ENCODE results near the gene TMEM248. TPM values are rescaled to one million over a fixed set of nuclear protein-coding genes. Genes with fewer than 3 reads are reported as not detected.
"Not testable (repeated sequence)": the region's sequence is repeated elsewhere in the genome, so short reads cannot be mapped to it uniquely, and the experiment has no call there.

TMEM248 gene
- total RNA-seq, 1 donor from 2014 or later: 84.3 TPM

GRCh38 chr7:66907731-66908130 is 13.3 kb upstream of the TMEM248 start:
- intact Hi-C loops (cut with micrococcal nuclease): no loop called here

DNA sequence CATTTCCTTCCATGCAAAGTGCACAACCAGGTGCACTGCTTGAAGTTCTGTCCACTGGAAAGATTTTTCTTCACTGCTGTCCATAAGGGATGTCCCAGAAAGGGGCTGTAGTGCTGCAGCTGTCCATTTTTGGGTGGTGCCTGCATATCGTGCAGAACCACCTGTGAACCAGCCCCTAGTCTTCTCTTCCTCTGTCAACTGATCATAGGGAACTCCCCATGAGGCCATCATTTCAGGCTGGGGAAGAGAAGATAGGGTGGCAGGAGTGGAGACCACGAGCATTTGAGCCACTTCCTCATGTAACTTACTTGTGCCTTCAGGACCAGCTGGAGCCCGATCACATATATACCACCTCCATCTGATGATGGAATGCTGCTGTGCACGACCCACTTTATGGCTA is 12.4 kb upstream of the TMEM248 start:
- intact Hi-C loops (cut with micrococcal nuclease): not testable (repeated sequence)

- intact Hi-C loops (cut with micrococcal nuclease): no loop called here
Measured at GRCh38 chr7:66910789-66911188, 10.2 kb upstream of the TMEM248 start.

DNA sequence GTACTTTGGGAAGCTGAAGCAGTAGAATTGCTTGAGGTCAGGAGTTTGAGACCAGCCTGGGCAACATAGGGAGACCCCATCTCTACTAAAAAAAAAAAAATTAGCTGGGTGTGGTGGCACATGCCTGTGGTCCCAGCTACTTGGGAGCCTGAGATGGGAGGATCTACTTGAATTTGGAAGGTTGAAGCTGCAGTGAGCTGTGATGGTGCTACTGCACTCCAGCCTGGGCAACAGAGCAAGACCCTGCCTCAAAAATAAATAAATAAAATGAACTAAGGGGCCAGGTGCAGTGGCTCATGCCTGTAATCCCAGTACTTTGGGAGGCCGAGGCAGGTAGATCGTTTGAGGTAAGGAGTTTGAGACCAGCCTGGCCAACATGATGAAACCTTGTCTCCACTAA is 9.8 kb upstream of the TMEM248 start:
- intact Hi-C loops (cut with micrococcal nuclease): not testable (repeated sequence)

- intact Hi-C loops (cut with micrococcal nuclease): no loop called here
Measured at GRCh38 chr7:66912195-66912594, 8.8 kb upstream of the TMEM248 start.

DNA sequence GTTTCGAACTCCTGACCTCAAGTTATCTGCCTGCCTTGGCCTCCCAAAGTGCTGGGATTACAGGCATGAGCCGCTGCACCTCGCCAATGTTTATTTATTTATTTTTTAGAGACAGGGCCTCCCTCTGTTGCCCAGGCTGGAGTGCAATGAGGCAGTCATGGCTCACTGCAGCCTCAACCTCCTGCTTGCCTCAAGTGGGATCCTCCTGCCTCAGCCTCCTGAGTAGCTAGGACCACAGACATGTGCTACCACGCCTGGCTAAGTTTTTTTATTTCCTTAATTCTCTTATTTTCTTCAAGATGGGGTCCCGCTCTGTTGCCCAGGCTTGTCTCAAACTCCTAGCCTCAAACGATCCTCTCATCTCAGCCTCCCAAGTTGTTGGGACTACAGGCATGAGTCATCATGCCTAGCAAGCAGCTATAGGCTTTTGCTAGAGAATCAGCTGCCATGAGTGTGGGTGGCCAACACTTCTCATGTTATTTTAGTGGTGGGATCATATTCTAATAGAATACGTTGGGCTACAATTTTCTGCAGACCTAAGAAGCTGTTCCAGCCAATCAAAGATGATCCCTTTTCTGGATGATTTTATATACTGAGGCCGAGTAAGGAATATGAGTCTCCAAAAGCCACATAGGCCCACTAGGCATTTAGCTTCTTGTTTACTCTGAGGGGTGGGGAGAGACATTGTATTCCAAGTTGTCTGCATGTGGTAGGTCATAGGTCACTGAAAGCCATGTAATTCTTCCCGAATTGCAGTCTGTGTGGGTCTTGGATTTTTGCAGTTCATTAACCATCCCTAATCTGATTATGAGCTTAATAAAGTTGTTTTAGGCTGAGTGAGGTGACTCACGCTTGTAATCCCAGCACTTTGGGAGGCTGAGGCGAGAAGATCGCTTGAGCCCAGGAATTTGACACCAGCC is 7.6 kb upstream of the TMEM248 start:
- intact Hi-C loops (cut with micrococcal nuclease): no loop called here

- intact Hi-C loops (cut with micrococcal nuclease): not testable (repeated sequence)
Measured at GRCh38 chr7:66917904-66918303, 3.1 kb upstream of the TMEM248 start.

DNA sequence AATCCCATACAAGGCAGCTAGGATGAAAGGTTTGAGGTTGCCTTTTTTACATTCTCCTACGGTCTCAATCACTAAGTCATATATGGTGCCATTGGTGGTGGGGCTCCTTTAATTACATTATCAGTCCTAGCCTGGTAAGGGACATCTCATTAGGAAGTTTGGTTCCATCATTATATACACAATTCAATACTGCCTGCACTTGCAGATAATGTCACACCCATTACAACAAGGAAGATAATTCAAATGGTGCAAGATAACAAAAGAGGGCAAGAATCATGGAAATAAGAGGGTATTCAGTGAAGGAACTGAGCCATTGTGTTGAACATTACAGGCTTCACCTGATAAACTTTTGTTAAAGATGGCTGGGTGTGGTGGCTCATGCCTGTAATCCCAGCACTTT is 1.7 kb upstream of the TMEM248 start:
- intact Hi-C loops (cut with micrococcal nuclease): no loop called here

- intact Hi-C loops (cut with micrococcal nuclease): loop anchor here (2.0 kb wide), 4 partner anchors 179 to 937 kb away; partner anchors contain the start of genes GUSB, KCTD7 and RABGEF1
Measured at GRCh38 chr7:66919704-66920103, 1.3 kb upstream of the TMEM248 start.

DNA sequence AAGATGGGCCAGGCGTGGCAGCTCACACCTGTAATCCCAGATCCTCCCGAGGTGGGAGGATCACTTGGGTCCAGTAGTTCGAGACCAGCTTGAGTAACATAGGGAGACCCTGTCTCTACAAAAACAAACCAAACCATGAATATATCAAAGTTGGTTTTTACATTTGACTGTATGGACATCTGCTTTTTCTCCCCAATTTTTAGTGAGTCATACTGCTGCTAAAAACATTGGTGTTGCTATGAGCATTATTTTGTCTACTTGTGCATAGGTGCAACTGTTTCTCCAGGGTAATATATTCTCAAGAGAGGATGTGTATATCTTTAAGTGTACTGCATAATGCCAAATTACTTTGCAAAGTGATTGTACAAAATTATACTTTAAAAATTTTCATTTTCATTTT is 769 bp upstream of the TMEM248 start:
- intact Hi-C loops (cut with micrococcal nuclease): loop anchor here (2.0 kb wide), 4 partner anchors 179 to 937 kb away; partner anchors contain the start of genes GUSB, KCTD7 and RABGEF1

GRCh38 chr7:66921396-66921917 is 432 bp downstream of the TMEM248 start:
- intact Hi-C loops (cut with micrococcal nuclease): loop anchor here (1.0 to 2.0 kb wide), 6 partner anchors 77 to 939 kb away; partner anchors contain the start of genes GUSB, KCTD7 and RABGEF1

- intact Hi-C loops (cut with micrococcal nuclease): loop anchor here (1.0 to 2.0 kb wide), 8 partner anchors 72 to 939 kb away; partner anchors contain the start of genes GUSB, KCTD7 and RABGEF1
Measured at GRCh38 chr7:66921918-66922486, 977 bp downstream of the TMEM248 start.

GRCh38 chr7:66925255-66925654 is 4.2 kb downstream of the TMEM248 start:
- intact Hi-C loops (cut with micrococcal nuclease): no loop called here

DNA sequence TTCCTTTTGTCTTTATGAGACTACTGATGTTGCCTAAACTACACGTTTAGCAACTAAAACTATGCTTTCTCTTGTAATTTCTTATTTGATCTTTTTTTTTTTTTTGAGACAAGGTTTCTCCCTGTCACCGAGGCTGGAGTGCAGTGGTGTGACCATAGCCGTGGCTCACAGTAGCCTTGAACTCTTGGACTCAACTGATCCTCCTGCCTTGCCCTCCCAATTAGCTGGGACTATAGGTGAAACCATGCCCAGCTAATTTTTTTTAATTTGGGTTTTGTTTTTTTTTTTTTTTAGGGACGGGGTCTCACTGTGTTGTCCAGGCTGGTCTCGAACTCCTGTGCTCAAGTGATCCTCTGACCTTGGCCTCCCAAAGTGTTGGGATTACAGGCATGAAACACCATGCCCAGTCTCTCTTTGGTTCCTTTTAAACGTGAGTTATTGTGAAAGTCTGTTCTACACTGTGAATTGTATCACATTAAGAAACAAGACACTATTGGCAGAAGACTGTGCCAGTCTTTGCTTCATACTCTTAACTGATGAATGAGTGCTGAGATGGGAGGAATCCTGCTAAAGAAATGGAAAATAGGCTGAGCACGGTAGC is 6.4 kb downstream of the TMEM248 start:
- intact Hi-C loops (cut with micrococcal nuclease): no loop called here

- intact Hi-C loops (cut with micrococcal nuclease): no loop called here
Measured at GRCh38 chr7:66928388-66928787, 7.4 kb downstream of the TMEM248 start.

- intact Hi-C loops (cut with micrococcal nuclease): no loop called here
Measured at GRCh38 chr7:66929165-66929564, 8.1 kb downstream of the TMEM248 start.

- intact Hi-C loops (cut with micrococcal nuclease): no loop called here
Measured at GRCh38 chr7:66929935-66930334, 8.9 kb downstream of the TMEM248 start.

GRCh38 chr7:66930341-66930740 is 9.3 kb downstream of the TMEM248 start:
- intact Hi-C loops (cut with micrococcal nuclease): no loop called here

DNA sequence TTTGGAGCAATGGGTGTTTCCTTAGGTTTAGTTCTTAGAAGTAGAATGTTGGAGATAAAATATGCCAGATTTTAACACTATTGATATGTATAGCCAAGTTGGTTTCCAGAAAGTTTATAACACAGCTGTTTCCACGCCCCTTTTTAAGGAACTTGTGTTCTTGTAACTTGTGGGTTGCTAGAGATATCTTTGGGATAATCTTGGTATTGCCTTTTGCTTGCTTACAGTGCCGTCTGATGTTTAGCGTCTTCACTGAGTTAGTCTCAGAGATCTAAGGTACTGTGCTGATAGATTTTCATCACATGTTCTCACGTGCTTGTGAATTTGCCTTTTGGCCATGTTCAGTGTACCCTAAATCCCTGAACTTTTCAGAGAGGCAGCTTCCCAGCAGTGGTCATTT is 12.4 kb downstream of the TMEM248 start:
- intact Hi-C loops (cut with micrococcal nuclease): no loop called here

- intact Hi-C loops (cut with micrococcal nuclease): no loop called here
Measured at GRCh38 chr7:66937940-66938339, 16.9 kb downstream of the TMEM248 start.

GRCh38 chr7:66939325-66939724 is 18.3 kb downstream of the TMEM248 start:
- intact Hi-C loops (cut with micrococcal nuclease): no loop called here

DNA sequence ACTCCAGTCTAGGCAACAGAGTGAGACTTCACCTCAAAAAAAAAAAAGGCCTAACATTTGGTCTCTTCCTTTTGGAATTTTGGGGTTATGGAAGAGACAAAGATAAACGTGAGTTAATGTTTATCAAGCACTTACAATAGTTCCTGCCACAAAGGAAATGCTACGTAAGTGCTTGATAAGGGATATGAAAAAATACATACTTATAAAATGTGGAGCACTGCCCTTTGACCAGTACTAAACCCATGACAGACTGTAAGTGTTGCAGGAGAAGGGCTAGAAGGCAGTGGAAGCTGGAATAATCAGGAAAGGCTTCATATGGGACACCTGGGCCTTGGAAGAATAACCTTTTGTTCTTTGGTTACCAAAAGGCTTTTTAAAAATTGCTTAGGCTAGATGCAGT is 25.5 kb downstream of the TMEM248 start:
- intact Hi-C loops (cut with micrococcal nuclease): no loop called here
